IMR-90 (cell line): ENCODE results near the gene CEP295NL. TPM values are rescaled to one million over a fixed set of nuclear protein-coding genes. Genes with fewer than 3 reads are reported as not detected.

Source experiments
- ATAC-seq: fragments of 200-7000 bp; cut with Tn5 transposase; 2 replicates; pipeline ENCODE4 v1.9.1; 2020; ENCODE audit warnings: low read depth, mild to moderate bottlenecking, moderate library complexity
- BruUV-seq: library from RNA; stranded (reverse); fragments of 400-500 nt; replicated peaks from 2 replicates; lab custom pipeline; 2021; lab: Mats Ljungman, UMichigan
- CTCF ChIA-PET: fragments of 300-600 bp; formaldehyde crosslinking; extraction: SDS; loops from one replicate; lab custom pipeline; 2021; ENCODE audit warnings: antibody characterized with exemption; lab: Yijun Ruan, JAX
- POLR2A ChIA-PET: fragments of 300-600 bp; sonication (Branson Sonifier 250); formaldehyde crosslinking; loops from one replicate; lab custom pipeline; 2022; ENCODE audit warnings: antibody characterized with exemption; ENCODE audit not compliant: unreplicated experiment; lab: Charles Lee
- DNase-seq: peaks from one replicate; pipeline ENCODE4 v3.0.0; 2013
- H2AFZ ChIP-seq: replicated peaks from 2 replicates; pipeline ENCODE3; 2013; ENCODE audit warnings: low read length, mild to moderate bottlenecking; ENCODE audit not compliant: poor library complexity
- H2AK5ac ChIP-seq: 2 replicates; pipeline ENCODE4 v1.6.1; 2013; ENCODE audit warnings: low read depth, low read length, inconsistent platforms
- H2AK9ac ChIP-seq: replicated peaks from 2 replicates; pipeline ENCODE3; 2013; ENCODE audit warnings: mild to moderate bottlenecking, low read depth, low read length, moderate library complexity; ENCODE audit not compliant: poor library complexity
- H2BK120ac ChIP-seq: 2 replicates; pipeline ENCODE4 v1.6.1; 2013; ENCODE audit warnings: low read depth, low read length, inconsistent platforms
- H2BK15ac ChIP-seq: 3 replicates; pipeline ENCODE4 v1.6.1; 2013; ENCODE audit warnings: low read depth, low read length, inconsistent platforms
- H2BK20ac ChIP-seq: 2 replicates; pipeline ENCODE4 v1.6.1; 2013; ENCODE audit warnings: low read depth, mild to moderate bottlenecking, inconsistent platforms, low read length, moderate library complexity
- H2BK5ac ChIP-seq: 2 replicates; pipeline ENCODE4 v1.6.1; 2013; ENCODE audit warnings: mild to moderate bottlenecking, low read depth, low read length, inconsistent platforms; ENCODE audit not compliant: poor library complexity, severe bottlenecking
- H3K14ac ChIP-seq: replicated peaks from 2 replicates; pipeline ENCODE4 v1.6.1; 2013; ENCODE audit warnings: low read depth, low read length, inconsistent platforms
- H3K18ac ChIP-seq: 2 replicates; pipeline ENCODE4 v1.6.1; 2013; ENCODE audit warnings: low read depth, low read length, control low read depth
- H3K23ac ChIP-seq: 2 replicates; pipeline ENCODE4 v1.6.1; 2013; ENCODE audit warnings: low read depth, low read length, inconsistent platforms
- H3K27ac ChIP-seq: 2 replicates; pipeline ENCODE4 v1.5.1; 2013; ENCODE audit warnings: mild to moderate bottlenecking, control low read depth, low read length; ENCODE audit not compliant: insufficient read depth
- H3K27me3 ChIP-seq: 2 replicates; pipeline ENCODE4 v1.6.1; 2013; ENCODE audit warnings: low read length; ENCODE audit not compliant: control insufficient read depth, insufficient read depth
- H3K36me3 ChIP-seq: 2 replicates; pipeline ENCODE4 v1.6.1; 2013; ENCODE audit warnings: low read length, mixed read lengths; ENCODE audit not compliant: control insufficient read depth, insufficient read depth
- H3K4ac ChIP-seq: 2 replicates; pipeline ENCODE4 v1.6.1; 2013; ENCODE audit warnings: low read depth, low read length, inconsistent platforms
- H3K4me1 ChIP-seq: 2 replicates; pipeline ENCODE4 v1.6.1; 2013; ENCODE audit warnings: low read length, mixed read lengths; ENCODE audit not compliant: control insufficient read depth, insufficient read depth
- H3K4me2 ChIP-seq: 2 replicates; pipeline ENCODE4 v1.6.1; 2013; ENCODE audit warnings: low read depth, mild to moderate bottlenecking, control low read depth, low read length, moderate library complexity
- H3K4me3 ChIP-seq: 2 replicates; pipeline ENCODE4 v1.5.1; 2013; ENCODE audit warnings: low read depth, mild to moderate bottlenecking, control low read depth, low read length, moderate library complexity; ENCODE audit not compliant: insufficient read depth
- H3K56ac ChIP-seq: 2 replicates; pipeline ENCODE4 v1.6.1; 2013; ENCODE audit warnings: low read length, inconsistent platforms; ENCODE audit not compliant: insufficient read depth; ENCODE audit errors: extremely low read depth
- H3K79me1 ChIP-seq, 2 experiments: 2 replicates each; pipeline ENCODE4 v1.6.1; 2013; ENCODE audit warnings: low read length in 2 of 2, inconsistent platforms in 1 of 2, low read depth in 1 of 2
- H3K9ac ChIP-seq: 2 replicates; pipeline ENCODE4 v1.6.1; 2013; ENCODE audit warnings: low read depth, low read length, control low read depth
- H3K9me1 ChIP-seq: 2 replicates; pipeline ENCODE4 v1.6.1; 2013; ENCODE audit warnings: low read length, inconsistent platforms; ENCODE audit not compliant: insufficient read depth
- H3K9me3 ChIP-seq: 2 replicates; pipeline ENCODE4 v1.6.1; 2013; ENCODE audit warnings: low read length; ENCODE audit not compliant: control insufficient read depth, insufficient read depth
- H4K20me1 ChIP-seq: 2 replicates; pipeline ENCODE4 v1.6.1; 2013; ENCODE audit warnings: low read length, inconsistent platforms; ENCODE audit not compliant: insufficient read depth
- H4K5ac ChIP-seq: 2 replicates; pipeline ENCODE4 v1.6.1; 2013; ENCODE audit warnings: mild to moderate bottlenecking, low read depth, low read length, control low read depth
- H4K8ac ChIP-seq, 2 experiments: 2 replicates each; pipeline ENCODE4 v1.6.1; 2013; ENCODE audit warnings: low read depth in 2 of 2, low read length in 2 of 2, control low read depth in 1 of 2, inconsistent platforms in 1 of 2
- H4K91ac ChIP-seq: 2 replicates; pipeline ENCODE4 v1.6.1; 2013; ENCODE audit warnings: low read depth, low read length, inconsistent platforms; ENCODE audit not compliant: insufficient read depth
- CEBPB ChIP-seq: IDR thresholded peaks from 2 replicates; pipeline ENCODE4 v1.6.1; 2012; ENCODE audit warnings: low read depth, low read length, improper control_type of control experiment
- CTCF ChIP-seq: conservative IDR thresholded peaks from 2 replicates; pipeline ENCODE4 v1.5.1; 2012; ENCODE audit warnings: mild to moderate bottlenecking, low read depth, low read length, improper control_type of control experiment
- FOS ChIP-seq: fragments of 150-350 bp; IDR thresholded peaks from 2 replicates; pipeline ENCODE4 v1.6.1; 2016; ENCODE audit warnings: low read depth, low read length
- MAFK ChIP-seq: IDR thresholded peaks from 2 replicates; pipeline ENCODE4 v1.6.1; 2012; ENCODE audit warnings: low read depth, low read length, improper control_type of control experiment
- MXI1 ChIP-seq: IDR thresholded peaks from 2 replicates; pipeline ENCODE4 v1.6.1; 2012; ENCODE audit warnings: low read depth, mild to moderate bottlenecking, low read length, moderate library complexity, borderline replicate concordance
- NFE2L2 ChIP-seq: fragments of 150-350 bp; IDR thresholded peaks from 2 replicates; pipeline ENCODE4 v1.6.1; 2016; ENCODE audit warnings: low read depth, mild to moderate bottlenecking, low read length
- POLR2A ChIP-seq: IDR thresholded peaks from 2 replicates; pipeline ENCODE4 v1.6.1; 2012; ENCODE audit warnings: mild to moderate bottlenecking, low read depth, low read length
- RAD21 ChIP-seq: IDR thresholded peaks from 2 replicates; pipeline ENCODE4 v1.6.1; 2012; ENCODE audit warnings: low read length, improper control_type of control experiment
- RCOR1 ChIP-seq: IDR thresholded peaks from 2 replicates; pipeline ENCODE4 v1.6.1; 2012; ENCODE audit warnings: mild to moderate bottlenecking, low read length, improper control_type of control experiment; ENCODE audit not compliant: insufficient replicate concordance
- SMC3 ChIP-seq: fragments of 150-350 bp; IDR thresholded peaks from 2 replicates; pipeline ENCODE4 v1.6.1; 2016; ENCODE audit warnings: low read depth, mild to moderate bottlenecking, antibody characterized with exemption, low read length, moderate library complexity
- WGBS, 2 experiments: methylation state at CpG; one replicate each; pipeline versions ENCODE4 v1.1.5 to v1.1.7; 2013; ENCODE audit warnings: missing lambda C conversion rate in 2 of 2; ENCODE audit not compliant: insufficient read length in 1 of 2; ENCODE audit errors: extremely low coverage in 2 of 2; 5-methylcytosine and 5-hydroxymethylcytosine counted together
- dilution Hi-C: fragments of 300-500 bp; cut with HindIII; formaldehyde crosslinking; loops from one replicate; pipeline ENCODE4 v1.14.3; 2018; ENCODE audit warnings: low sequenced_read_pairs; ENCODE audit not compliant: unreplicated experiment
- in situ Hi-C: fragments of 300-500 bp; cut with MboI; formaldehyde crosslinking; loops from 3 replicates; pipeline ENCODE4 v1.14.3; 2019; ENCODE audit warnings: low sequenced_read_pairs, inconsistent platforms, mixed read lengths
- intact Hi-C: fragments of 100-400 bp; cut with micrococcal nuclease; formaldehyde crosslinking; loops from 2 replicates; pipeline ENCODE4 v1.10.0; 2022
- polyA plus RNA-seq, 3 experiments: library from polyadenylated mRNA; depleted of rRNA; stranded (reverse); fragments of >200 nt; gene quantifications; 2 replicates each; pipeline ENCODE4 v1.2.3, GENCODE V29; 2012; ENCODE audit warnings: low replicate concordance in 1 of 3
- total RNA-seq: library from RNA; depleted of rRNA; stranded (reverse); fragments of >200 nt; gene quantifications from 2 replicates; pipeline ENCODE4 v1.2.3, GENCODE V29; 2012

The CEP295NL gene
- total and polyA plus RNA-seq, 2 of the 4 experiments (the other 2 are of a cell fraction) = 0.31 to 0.72 TPM

- Histone ChIP-seq H2AK5ac (no peak overlapping the region; the same call in 1 of the 2 replicates), H2BK15ac (no peak overlapping the region), H3K4me1 (peaks cover 18% of the 10 kb centered on the region), H4K8ac (peak overlapping the region in 1 of 2 experiments; percentile 24; a peak in 1 of 4 replicates), H3K4ac (peak overlapping the region; percentile 6; the same call in 1 of the 2 replicates), H3K14ac (peak overlapping the region; percentile 42; the same call in 1 of the 2 replicates), H2BK20ac (no peak overlapping the region), H2BK5ac (peak overlapping the region; percentile 17), H4K91ac (no peak overlapping the region), H2AK9ac (no peak overlapping the region), H3K9me3 (no peaks in the 10 kb centered on the region), H3K56ac (no peak overlapping the region), H2BK120ac (0 out of 2 replicates have a peak overlapping the region, but pooled peaks have one; percentile 1), H3K4me2 (peak overlapping the region; percentile 42), H3K9me1 (peaks cover 6% of the 10 kb centered on the region; the same call in 1 of the 2 replicates), H3K79me1 (peaks cover 38 to 72% of the 10 kb centered on the region in 2 experiments), H3K4me3 (no peak overlapping the region), H3K27ac (peak overlapping the region; percentile 21; the same call in 1 of the 2 replicates), H3K36me3 (peaks cover 31% of the 10 kb centered on the region), H2AFZ (no peak overlapping the region), H4K5ac (no peak overlapping the region), H3K23ac (no peak overlapping the region), H3K27me3 (no peaks in the 10 kb centered on the region), H3K18ac (no peak overlapping the region), H4K20me1 (peaks cover 18% of the 10 kb centered on the region), H3K9ac (no peak overlapping the region)
- intact Hi-C loops = loop anchor here (1.0 to 2.0 kb wide), 3 partner anchors 59 to 105 kb away; partner anchors contain the start of gene TIMP2
- dilution Hi-C loops = no loop called here
- ATAC-seq = peak; percentile 48
- ChIA-PET POLR2A (interaction anchor here (0.6 kb wide), 1 partner anchor 88 kb away, joined by 3 read pairs; no protein-coding TSS in a partner anchor), CTCF (interaction anchor here (0.6 to 1.8 kb wide), 13 partner anchors 8 to 109 kb away, joined by 3 to 12 read pairs (median 4); no protein-coding TSS in a partner anchor)
- in situ Hi-C loops = loop anchor here (25.0 kb wide), 1 partner anchor 521 kb away; no protein-coding TSS in a partner anchor
- peak; percentile 80 for DNase-seq
- no TSS peak for BruUV-seq
- TF ChIP-seq POLR2A (no peak), MAFK (no peak), CTCF (peak; percentile 81), FOS (no peak), SMC3 (peak; percentile 78), MXI1 (no peak), CEBPB (no peak), RCOR1 (no peak), NFE2L2 (no peak), RAD21 (peak; percentile 84)
- WGBS, 2 experiments = 36% methylated on average over 8 of the region's 19 CpGs; no CpG with 5 or more reads in 1 of the 2 experiments
Measured at GRCh38 chr17:78865682-78866390, 37.2 kb downstream of the CEP295NL start.
